ENCODE data around the gene RERE. TPM values are rescaled to one million over a fixed set of nuclear protein-coding genes. Genes with fewer than 3 reads are reported as not detected.
A peak's percentile ranks its signal among the peaks of the same experiment; 100 is the strongest.

The RERE gene
- total RNA-seq, 2 experiments from 2014 or later, result 73.1 to 211 TPM

DNA sequence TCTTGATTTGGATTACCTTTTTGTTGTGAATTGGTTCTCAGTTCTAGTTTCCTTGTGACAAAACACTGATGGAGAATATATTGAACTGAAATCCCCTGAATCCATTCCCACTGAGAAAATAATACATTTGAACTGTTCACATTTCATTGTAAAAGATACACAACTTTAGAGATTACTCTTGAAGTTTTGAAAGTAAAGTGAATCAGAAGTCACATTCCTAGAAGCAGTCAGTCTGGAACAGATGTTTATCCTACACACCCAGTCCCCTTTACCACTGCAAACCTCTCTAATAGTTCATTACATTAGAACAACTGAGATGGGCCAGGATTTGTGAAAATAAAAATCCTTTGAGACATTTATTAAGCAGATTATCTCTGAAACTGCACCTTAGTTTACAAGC is 3.4 kb downstream of the RERE start:
- intact Hi-C loops (cut with micrococcal nuclease; ENCODE audit: unreplicated experiment), result no loop called here

GRCh38 chr1:8813016-8813763 is 4.2 kb downstream of the RERE start:
- Histone ChIP-seq H3K36me3 (ENCODE audit: insufficient read depth, low read length) (0 out of 2 replicates have a peak, but pooled peaks cover 3% of the 10 kb centered on the region), H4K20me1 (ENCODE audit: insufficient read depth, low read length) (peaks cover 24% of the 10 kb centered on the region), H3K4me2 (ENCODE audit: low read length) (no peak overlapping the region), H3K9me3 (ENCODE audit: low read length) (no peaks in the 10 kb centered on the region), H3K79me2 (ENCODE audit: insufficient read depth, low read depth, low read length) (peaks cover 89% of the 10 kb centered on the region), H3K4me1 (ENCODE audit: insufficient read depth, low read length, poor library complexity, severe bottlenecking) (peaks cover 29% of the 10 kb centered on the region), H2AFZ (ENCODE audit: low read length) (no peak overlapping the region), H3K9me2 (ENCODE audit: insufficient read depth, low read length) (no peaks in the 10 kb centered on the region), H3K4me3 (ENCODE audit: low read depth, low read length, poor library complexity, severe bottlenecking) (no peak overlapping the region), H3K27ac (ENCODE audit: low read depth, low read length, poor library complexity, severe bottlenecking) (no peak overlapping the region)
- no peak for DNase-seq (ENCODE audit: low spot score)
- ChIA-PET CTCF (ENCODE audit: unreplicated experiment) (no interaction called here), POLR2A (interaction anchor here (0.6 to 1.1 kb wide), 5 partner anchors 8 to 231 kb away, joined by 3 to 7 read pairs (median 4); no protein-coding TSS in a partner anchor)
- intact Hi-C loops (cut with micrococcal nuclease; ENCODE audit: unreplicated experiment), result no loop called here
- BruUV-seq (replicated peaks), result no TSS peak
- TF ChIP-seq, protein P1, sequence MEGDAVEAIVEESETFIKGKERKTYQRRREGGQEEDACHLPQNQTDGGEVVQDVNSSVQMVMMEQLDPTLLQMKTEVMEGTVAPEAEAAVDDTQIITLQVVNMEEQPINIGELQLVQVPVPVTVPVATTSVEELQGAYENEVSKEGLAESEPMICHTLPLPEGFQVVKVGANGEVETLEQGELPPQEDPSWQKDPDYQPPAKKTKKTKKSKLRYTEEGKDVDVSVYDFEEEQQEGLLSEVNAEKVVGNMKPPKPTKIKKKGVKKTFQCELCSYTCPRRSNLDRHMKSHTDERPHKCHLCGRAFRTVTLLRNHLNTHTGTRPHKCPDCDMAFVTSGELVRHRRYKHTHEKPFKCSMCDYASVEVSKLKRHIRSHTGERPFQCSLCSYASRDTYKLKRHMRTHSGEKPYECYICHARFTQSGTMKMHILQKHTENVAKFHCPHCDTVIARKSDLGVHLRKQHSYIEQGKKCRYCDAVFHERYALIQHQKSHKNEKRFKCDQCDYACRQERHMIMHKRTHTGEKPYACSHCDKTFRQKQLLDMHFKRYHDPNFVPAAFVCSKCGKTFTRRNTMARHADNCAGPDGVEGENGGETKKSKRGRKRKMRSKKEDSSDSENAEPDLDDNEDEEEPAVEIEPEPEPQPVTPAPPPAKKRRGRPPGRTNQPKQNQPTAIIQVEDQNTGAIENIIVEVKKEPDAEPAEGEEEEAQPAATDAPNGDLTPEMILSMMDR (conservative IDR thresholded peaks at IDR 0.05; ENCODE audit: low read length), result no peak
- no peak for TF ChIP-seq EZH2phosphoT487 (IDR thresholded peaks at IDR 0.05; ENCODE audit: borderline replicate concordance, low read depth, low read length)

More for the DNA sequence above, 3.4 kb downstream of the RERE start:
- Histone ChIP-seq H3K36me3 (ENCODE audit: insufficient read depth, low read length) (0 out of 2 replicates have a peak, but pooled peaks cover 3% of the 10 kb centered on the region), H3K9me2 (ENCODE audit: insufficient read depth, low read length) (no peaks in the 10 kb centered on the region), H3K4me1 (ENCODE audit: insufficient read depth, low read length, poor library complexity, severe bottlenecking) (peaks cover 35% of the 10 kb centered on the region), H3K4me3 (ENCODE audit: low read depth, low read length, poor library complexity, severe bottlenecking) (no peak overlapping the region), H3K9me3 (ENCODE audit: low read length) (no peaks in the 10 kb centered on the region), H3K79me2 (ENCODE audit: insufficient read depth, low read depth, low read length) (peaks cover 82% of the 10 kb centered on the region), H2AFZ (ENCODE audit: low read length) (no peak overlapping the region), H3K4me2 (ENCODE audit: low read length) (peak overlapping the region; percentile 97), H3K27ac (ENCODE audit: low read depth, low read length, poor library complexity, severe bottlenecking) (no peak overlapping the region), H4K20me1 (ENCODE audit: insufficient read depth, low read length) (peaks cover 20% of the 10 kb centered on the region)
- ChIA-PET CTCF (ENCODE audit: unreplicated experiment) (no interaction called here), POLR2A (interaction anchor here (0.9 kb wide), 1 partner anchor 14 kb away, joined by 7 read pairs; no protein-coding TSS in a partner anchor)
- no TSS peak for BruUV-seq (replicated peaks)
- TF ChIP-seq, protein P1 (conservative IDR thresholded peaks at IDR 0.05; ENCODE audit: low read length), result no peak
- no peak for TF ChIP-seq EZH2phosphoT487 (IDR thresholded peaks at IDR 0.05; ENCODE audit: borderline replicate concordance, low read depth, low read length)
- DNase-seq (ENCODE audit: low spot score), result no peak

GRCh38 chr1:8812081-8812480 is 5.4 kb downstream of the RERE start:
- Histone ChIP-seq H3K79me2 (ENCODE audit: insufficient read depth, low read depth, low read length) (peaks cover 98% of the 10 kb centered on the region), H2AFZ (ENCODE audit: low read length) (no peak overlapping the region), H3K9me3 (ENCODE audit: low read length) (no peaks in the 10 kb centered on the region), H3K4me1 (ENCODE audit: insufficient read depth, low read length, poor library complexity, severe bottlenecking) (peaks cover 28% of the 10 kb centered on the region), H4K20me1 (ENCODE audit: insufficient read depth, low read length) (peaks cover 29% of the 10 kb centered on the region), H3K4me2 (ENCODE audit: low read length) (no peak overlapping the region), H3K4me3 (ENCODE audit: low read depth, low read length, poor library complexity, severe bottlenecking) (no peak overlapping the region), H3K36me3 (ENCODE audit: insufficient read depth, low read length) (0 out of 2 replicates have a peak, but pooled peaks cover 3% of the 10 kb centered on the region), H3K27ac (ENCODE audit: low read depth, low read length, poor library complexity, severe bottlenecking) (no peak overlapping the region), H3K9me2 (ENCODE audit: insufficient read depth, low read length) (no peaks in the 10 kb centered on the region)
- POLR2A ChIA-PET, result interaction anchor here (0.9 to 1.0 kb wide), 2 partner anchors 9 kb away, joined by 3 to 4 read pairs; no protein-coding TSS in a partner anchor
- no TSS peak for BruUV-seq (replicated peaks)
- intact Hi-C loops (cut with micrococcal nuclease; ENCODE audit: unreplicated experiment), result no loop called here
- no peak for DNase-seq (ENCODE audit: low spot score)
- CTCF ChIA-PET (ENCODE audit: unreplicated experiment), result no interaction called here
- TF ChIP-seq EZH2phosphoT487 (IDR thresholded peaks at IDR 0.05; ENCODE audit: borderline replicate concordance, low read depth, low read length), result no peak
- TF ChIP-seq, protein P1 (conservative IDR thresholded peaks at IDR 0.05; ENCODE audit: low read length), result no peak

Measured in OCI-LY7 (cell line).